ENCODE results near the gene PAFAH1B1.
"Not testable (repeated sequence)": the region's sequence is repeated elsewhere in the genome, so short reads cannot be mapped to it uniquely, and the experiment has no call there.

Gene PAFAH1B1

DNA sequence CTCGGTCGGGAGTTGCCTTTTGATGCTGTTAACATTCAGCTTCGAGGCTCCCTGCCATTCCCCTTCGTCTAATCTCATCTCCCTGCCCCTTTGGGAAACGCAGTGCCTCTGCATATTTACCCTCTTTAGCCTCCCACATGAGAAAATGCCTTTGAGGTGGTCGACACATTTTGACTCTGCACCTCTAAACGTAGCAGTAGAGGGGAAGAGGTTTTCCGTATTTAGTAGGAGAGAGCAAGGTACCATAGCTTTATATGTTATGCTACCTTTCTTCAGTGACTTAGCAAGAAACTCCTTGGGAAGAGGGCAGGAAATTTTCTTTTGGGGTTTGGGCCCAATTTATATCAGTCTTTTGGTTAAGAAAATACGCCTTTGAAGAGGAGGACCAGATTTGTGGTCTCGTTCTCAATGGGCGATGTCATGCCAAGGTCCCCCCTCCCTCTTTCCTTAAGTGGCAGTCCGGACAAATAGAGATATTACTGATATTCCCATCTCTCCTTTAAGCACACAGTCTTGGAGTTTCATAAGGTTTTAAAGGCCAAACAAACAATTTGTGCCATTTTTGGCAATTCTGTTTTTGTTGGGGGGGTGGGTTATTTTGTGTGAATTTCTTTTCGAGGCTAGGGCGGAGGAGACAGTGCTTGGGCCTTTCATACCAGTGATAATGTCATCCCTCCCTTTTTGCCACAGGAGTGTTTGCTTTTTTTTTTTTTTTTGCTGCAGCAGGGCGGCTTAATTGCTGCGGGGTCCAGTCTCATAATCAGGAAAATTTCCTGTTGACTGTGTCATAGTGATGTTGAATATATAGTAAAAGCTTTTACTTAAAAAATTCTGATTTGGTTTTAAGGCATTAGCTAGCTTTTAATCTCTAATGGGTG lies 1.5 kb downstream of the PAFAH1B1 start:
- DNase-seq = no peak

DNA sequence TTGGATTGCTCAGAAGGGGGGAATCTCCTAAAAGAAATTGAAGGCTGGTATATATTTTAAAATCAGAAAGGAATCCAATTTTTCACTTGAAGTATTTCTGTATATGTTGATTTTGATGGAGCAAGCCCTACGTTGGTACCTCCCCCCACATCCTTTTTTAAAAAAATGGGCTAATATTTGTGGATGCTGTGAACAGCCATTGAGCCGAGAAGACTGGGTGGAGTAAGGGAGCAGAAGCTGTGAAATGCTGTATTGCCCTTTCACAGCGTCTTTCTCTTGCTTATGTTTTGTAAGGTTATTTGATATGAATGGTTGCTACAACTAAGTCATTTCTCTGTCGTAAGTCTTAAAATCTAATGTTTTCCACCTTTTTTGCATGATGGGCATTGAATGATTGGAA lies 2.3 kb downstream of the PAFAH1B1 start:
- no peak for DNase-seq

DNA sequence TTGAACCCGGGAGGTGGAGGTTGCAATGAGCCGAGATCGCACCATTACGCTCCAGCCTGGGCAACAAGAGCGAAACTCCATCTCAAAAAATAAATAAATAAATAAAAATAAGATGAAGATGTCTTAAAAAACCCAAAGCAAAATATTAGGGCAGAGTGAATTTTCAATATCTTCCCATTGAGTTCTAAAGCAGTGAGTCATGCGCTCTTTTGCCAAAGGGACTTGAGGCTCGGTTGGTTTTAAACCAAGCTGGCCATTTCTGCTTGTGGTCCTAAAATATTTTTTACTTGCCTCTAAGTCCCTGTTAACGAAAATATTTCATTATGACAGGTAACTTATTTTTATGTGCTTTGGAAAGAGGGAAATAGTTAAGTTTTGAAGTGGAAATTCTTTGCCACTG lies 4.7 kb downstream of the PAFAH1B1 start:
- peak in 1 of 2 experiments; percentile 19 for DNase-seq

DNA sequence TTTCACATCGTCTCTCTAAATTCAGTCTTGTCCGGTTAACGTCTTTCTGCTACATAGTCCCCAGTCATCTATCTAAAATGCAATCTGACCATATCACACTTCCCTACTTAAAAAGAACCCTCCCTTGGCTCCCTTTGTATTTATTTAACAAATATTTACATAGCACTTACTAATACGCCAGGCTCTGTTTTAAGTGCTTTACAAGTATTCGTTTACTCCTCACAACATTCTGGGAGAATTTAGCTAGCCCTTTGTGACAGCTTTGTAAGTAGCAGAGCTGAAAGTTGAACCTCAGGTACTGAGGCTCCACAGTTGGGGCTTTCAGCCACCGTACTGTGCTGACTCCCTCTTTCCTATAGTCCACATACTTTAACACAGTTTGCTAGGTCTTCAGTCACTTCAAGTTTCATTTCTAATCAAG lies 9.2 kb downstream of the PAFAH1B1 start:
- no peak for DNase-seq

DNA sequence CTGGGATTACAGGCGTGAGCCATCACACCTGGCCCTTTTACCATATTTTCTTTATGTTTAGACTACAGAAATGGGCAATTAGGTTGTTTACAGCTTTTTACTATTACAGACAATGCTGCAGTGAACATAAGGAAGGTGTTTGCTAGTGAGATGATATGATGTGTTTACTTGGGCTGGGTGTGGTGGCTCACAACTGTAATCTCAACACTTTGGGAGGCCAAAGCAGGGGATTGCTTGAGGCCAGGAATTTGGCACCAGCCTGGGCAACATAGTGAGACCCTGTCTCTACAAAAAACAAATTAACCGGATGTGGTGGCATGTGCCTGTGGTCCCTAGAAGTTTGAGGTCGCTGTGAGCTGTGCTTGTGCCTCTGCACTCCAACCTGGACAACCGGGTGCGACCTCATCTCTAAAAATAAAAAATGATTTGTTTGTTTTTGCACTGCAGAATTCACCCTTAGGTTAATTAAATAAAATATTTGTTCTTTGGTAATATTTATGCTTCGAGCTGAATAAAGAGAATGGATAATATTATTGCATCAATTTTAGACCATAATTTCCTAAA lies 15.0 kb downstream of the PAFAH1B1 start:
- no peak for DNase-seq

DNA sequence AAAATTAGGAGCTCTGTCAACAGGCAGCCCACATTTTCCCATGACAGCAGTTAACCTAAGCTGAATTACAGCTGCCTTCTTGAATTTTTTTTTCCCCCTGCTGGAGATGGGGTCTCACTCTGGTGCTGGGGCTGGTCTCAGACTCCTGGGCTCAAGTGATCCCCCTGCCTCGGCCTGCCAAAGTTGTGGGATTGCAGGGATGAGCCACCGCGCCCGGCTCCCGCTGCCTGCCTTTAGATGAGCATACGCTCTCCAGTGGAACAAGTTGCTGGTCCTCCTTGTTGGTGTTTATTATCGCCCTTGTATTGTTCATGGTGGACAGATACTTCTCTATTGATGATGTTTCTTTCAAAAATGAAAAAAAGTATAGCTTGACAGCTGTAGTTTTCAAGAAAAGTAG lies 15.6 kb downstream of the PAFAH1B1 start:
- DNase-seq = no peak

DNA sequence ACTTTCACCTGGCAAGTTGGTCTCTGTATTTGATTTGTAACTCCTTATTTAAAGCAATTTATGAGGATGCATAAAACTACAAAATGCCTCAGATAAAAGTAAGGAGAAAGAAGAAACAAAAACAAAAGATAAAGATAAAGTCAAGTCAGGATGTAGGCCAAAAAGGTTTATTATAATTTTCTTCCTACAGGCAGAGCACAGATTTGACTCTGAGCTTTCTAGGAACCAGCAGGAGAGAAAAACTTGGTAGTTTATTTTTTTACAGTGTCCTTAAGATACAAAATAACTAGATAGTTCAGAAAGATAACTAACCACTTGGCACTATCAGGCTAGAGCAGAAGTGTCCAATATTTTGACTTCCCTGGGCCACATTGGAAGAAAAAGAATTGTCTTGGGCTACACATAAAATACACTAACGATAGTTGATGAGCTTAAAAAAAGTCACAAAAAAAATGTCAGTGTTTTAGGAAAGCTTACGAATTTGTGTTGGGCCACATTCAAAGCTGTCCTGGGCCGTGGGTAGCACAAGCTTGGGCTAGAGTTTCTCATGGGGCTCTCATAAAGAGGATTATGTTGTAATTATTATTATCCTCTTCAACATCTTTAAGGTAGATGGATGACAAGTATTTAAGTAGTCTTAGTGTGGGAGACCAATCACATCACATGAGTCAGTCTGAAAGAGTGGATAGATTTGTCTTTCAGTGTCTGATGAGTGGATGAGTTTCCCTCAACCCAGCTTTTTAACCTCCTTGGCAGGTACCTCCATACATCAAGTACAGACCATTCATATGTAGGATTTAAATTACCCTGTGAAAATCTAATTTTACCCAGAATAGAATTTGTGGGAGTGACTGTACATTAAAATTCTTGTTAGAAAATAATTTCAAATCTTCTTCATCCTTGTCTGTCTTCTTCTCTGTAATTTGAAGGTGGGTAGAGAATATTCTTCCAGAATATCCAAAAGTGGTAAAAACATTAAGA lies 17.0 kb downstream of the PAFAH1B1 start:
- DNase-seq = no peak

DNA sequence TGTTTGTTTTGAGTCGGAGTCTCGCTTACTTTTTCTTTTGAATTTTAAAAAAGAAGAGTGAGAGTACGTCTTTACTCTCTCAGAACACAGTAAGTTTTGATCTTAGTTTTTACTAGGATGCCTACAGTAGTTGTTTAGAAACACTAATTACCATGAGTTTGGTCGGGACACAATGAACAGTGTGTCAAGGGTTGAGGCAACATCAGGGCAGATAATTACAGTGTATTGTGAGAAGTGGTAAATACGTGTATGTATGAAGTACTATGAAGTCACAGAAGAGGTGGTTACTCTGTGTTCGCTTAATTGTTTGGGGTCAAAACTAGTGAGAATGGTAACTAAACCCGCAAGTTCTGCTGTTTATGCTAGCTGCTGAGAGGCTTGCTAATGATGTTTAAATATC lies 18.2 kb downstream of the PAFAH1B1 start:
- DNase-seq = no peak

DNA sequence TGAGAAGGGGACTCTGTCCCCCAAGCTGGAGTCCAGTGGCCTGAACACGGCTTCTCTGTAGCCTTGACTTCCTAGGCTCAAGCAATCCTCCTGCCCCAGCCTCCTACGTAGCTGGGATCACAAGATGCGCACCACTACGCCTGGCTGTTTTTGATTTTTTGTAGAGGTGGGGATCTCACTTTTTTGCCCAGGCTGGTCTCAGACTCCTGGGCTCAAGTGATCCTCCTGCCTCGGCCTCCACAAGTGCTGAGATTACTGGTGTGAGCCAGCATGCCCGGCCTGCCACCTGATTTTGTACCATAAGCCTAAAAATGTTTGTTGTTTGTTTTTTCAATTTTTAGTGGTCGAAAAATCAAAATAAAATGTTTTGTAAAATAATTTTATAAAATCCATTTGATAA lies 19.2 kb downstream of the PAFAH1B1 start:
- no peak for DNase-seq

DNA sequence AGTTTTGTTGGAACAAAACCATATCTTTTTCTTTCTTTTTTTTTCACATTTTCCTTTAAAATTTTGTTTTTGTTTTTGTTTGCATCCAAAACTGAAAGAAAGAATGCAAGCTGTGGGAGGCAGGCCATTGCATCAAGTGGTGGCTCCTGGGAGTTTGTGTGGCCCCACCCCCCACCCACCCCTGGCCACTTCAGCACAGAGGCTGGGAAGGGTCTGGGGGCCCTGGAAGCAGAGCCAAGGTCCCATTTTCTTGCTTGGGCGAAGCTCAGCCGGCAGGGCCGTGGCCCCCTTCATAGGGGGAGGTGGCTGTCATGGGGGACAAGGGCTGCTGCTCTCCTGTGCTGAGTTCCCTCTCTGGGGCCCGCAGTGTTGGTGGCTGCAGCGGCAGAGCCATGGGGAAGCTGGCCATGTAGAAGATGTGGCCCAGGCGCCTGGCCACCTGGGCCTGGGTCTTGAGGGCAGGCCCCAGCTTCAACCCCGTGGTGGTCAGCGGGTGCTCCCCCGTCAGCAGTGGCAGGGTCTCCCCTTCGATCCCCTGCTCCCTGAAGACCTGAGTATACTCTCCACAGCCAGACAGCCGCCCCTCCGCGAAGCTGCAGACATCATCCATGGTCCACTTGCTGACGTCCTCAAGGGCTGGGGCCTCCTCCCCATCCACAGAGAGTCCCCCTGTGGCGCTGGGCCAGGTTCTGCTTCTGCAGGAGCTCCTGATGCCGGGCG lies 19.8 kb downstream of the PAFAH1B1 start:
- DNase-seq = no peak

DNA sequence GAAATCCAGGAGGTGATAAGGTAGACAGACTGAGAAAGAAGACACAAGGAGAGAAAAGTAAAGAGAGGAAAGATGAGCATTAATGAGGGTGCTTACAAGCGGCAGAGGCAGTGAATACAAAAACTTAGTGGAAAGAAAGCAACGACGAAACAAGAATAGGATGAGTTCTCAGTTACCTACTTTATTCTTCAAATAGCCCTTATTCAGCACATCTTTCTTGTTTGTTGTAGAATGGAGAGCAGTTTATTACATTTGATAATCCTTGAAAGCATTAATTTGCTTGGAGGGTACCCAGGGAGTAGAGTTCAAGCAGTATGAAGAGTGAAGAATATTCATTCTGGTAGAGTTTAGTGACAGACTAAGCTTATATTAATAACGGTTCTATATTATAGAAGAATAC lies 22.4 kb downstream of the PAFAH1B1 start:
- no peak for DNase-seq

DNA sequence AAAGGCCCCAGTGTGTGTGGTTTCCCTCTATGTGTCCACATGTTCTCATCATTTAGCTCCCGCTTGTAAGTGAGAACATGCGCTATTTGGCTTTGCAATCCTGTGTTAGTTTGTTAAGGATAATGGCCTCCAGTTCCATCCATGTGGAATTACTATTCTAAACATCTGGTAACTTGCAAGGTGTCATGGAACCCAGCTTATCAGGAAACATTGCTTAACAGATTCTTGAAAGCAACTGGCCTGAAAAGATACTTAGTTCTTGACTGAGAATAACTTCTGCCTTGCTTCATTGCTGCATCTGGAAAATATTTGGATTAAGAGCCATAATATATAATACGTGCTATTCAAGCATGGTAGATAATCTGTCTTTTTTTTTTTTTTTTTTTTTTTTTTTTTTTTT lies 27.8 kb downstream of the PAFAH1B1 start:
- no peak for DNase-seq

DNA sequence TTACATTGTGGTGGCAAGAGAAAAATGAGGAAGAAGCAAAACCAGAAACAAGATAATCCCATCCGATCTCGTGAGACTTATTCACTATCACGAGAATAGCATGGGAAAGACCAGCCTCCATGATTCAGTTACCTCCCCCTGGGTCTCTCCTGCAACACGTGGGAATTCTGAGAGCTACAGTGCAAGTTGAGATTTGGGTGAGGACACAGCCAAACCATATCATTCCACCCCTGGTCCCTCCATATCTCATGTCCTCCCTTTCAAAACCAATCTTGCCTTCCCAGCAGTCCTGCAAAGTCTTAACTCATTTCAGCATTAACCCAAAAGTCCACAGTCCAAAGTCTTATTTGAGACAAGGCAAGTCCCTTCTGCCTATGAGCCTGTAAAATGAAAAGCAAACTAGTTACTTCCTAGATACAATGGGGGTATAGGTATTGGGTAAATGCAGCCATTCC lies 28.5 kb downstream of the PAFAH1B1 start:
- not testable (repeated sequence) for DNase-seq

DNA sequence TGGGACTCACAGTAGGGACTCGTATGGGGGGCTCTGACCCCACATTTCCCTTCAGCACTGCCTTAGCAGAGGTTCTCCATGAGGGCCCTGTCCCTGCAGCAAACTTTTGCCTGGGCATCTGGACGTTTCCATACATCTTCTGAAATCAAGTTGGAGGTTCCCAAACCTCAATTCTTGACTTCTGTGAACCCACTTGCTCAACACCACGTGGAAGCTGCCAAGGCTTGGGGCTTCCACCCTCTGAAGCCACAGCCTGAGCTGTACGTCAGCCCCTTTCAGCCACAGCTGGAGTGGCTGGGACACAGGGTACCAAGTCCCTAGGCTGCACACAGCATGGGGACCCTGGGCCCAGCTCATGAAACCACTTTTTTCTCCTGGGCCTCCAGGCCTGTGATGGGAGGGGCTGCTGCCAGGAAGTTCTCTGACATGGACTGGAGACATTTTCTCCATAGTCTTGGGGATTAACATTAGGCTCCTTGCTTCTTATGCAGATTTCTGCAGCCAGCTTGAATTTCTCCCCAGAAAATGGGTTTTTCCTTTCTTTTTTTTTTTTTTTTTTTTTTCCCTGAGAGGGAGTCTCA lies 29.4 kb downstream of the PAFAH1B1 start:
- not testable (repeated sequence) for DNase-seq

DNA sequence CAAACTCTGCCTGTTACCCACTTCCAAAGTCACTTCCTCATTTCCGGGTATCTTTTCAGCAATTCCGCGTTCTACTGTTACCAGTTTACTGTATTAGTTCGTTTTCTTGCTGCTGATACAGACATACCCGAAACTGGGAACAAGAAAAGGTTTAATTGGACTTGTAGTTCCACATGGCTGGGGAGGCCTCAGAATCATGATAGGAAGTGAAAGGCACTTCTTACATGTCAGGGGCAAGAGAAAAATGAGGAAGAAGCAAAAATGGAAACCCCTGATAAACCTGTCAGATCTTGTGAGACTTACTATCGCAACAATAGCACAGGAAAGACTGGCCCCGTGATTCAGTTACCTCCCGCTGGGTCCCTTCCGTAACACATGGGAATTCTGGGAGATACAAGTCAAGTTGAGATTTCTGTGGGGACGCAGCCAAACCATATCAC lies 30.9 kb downstream of the PAFAH1B1 start:
- no peak for DNase-seq

DNA sequence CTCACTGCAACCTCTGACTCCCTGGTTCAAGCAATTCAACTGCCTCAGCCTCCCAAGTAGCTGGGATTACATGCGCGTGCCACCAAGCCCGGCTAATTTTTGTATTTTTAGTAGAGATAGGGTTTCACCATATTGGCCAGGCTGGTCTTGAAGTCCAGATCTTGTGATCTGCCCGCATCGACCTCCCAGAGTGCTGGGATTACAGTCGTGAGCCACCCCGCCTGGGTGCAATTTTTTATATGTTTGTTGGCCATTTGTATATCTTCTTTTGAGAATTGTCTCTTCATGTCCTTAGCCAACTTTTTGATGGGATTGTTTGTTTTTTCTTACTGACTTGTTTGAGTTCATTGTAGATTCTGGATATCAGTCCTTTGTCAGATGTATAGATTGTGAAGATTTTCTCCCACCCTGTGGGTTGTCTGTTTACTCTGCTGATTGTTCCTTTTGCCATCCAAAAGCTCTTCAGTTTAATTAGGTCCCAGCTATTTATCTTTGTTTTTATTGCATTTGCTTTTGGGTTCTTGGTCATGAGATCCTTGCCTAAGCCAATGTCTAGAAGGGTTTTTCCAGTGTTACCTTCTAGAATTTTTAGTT lies 33.3 kb downstream of the PAFAH1B1 start:
- DNase-seq = not testable (repeated sequence)

DNA sequence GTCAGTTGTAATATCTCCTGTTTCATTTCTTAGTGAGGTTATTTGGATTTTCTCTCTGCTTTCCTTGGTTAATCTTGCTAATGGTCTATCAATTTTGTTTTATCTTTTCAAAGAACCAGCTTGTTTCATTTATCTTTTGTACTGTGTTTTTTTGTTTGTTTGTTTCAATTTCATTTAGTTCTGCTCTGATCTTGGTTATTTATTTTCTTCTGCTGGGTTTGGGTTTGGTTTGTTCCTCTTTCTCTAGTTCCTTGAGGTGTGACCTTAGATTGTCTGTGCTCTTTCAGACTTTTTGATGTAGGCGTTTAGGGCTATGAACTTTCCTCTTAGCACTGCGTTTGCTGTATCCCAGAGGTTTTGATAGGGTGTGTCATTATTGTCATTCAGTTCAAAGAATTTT lies 35.5 kb downstream of the PAFAH1B1 start:
- not testable (repeated sequence) for DNase-seq

DNA sequence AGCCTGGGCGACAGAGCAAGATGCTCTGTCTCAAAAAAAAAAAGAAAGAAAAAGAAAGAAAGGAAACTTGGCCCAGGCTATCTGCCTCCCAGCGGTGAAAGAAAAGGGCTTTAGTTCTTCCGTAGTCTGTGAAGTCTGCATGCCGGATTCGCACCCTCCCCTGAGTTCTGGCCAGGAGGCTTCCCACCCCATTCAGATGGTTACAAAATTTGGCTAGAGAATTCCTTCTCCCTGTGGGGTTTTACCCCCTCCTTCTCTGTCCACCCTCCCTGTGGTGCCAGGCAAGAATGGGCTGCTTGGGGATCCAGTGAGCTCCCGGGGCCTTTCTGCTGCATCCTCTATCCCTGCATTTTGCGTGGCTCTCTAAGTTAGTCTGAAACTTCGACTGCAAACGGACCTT lies 37.8 kb downstream of the PAFAH1B1 start:
- DNase-seq = no peak

DNA sequence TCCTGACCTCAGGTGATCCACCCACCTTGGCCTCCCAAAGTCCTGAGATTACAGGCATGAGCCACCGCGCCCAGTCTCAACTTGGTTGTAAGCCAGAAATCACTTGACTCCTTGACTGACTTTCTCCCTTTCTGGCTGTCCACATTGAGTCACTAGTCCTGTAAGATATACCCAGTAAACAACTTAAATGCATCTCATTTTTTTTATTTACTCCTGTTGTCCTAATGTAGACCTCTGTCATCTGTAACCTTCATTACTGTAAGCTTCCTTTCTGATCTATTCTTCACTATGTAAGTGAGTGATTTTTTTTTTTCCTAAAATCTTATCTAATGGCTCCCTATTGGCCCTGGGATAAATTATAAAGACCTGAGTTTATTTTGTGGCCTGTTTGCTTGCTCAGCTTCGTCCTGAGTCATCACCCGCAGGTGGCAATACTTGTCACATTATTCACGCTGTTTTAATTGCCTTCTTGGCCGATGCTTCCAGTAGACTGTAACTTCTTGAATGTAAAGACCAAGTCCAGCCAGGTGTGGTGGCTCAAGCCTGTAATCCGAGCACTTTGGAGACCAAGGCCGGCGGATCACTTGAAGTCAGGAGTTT lies 41.0 kb downstream of the PAFAH1B1 start:
- peak; percentile 71 to 97 for DNase-seq

DNA sequence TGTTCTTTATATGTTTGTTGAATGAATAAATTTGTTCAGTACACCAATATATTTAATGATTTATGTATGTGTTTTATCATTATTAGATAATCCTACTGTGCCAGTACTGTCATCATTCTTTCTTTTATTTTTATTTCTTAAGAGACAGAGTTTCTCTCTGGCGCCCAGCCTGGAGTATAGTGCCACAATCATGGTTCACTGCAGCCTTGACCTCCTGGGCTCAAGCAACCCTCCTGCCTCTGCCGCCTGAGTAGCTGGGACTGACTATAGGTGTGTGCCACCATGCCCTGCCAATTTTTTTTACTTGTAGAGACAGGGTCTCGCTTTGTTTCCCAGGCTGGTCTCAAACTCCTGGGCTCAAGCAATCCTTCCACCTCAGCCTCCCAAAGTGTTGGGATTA lies 41.8 kb downstream of the PAFAH1B1 start:
- DNase-seq = no peak

DNA sequence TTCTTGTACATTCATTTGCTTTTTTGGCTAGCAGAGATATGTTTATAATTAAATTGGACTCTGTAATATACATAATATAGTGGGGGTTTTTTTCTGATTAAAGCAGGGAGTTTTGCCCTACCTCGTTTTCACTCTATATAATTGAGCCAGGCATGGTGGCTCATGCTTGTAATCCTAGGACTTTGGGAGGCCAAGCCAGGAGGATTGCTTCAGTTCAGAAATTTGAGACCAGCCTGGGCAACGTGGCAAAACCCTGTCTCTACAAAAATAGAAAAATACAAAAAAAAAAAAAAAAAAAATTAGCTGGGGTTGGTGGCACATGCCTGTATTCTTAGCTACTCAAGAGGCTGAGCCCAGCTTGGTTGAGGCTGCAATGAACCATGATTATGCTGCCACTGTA lies 42.2 kb downstream of the PAFAH1B1 start:
- no peak for DNase-seq

All from SW 1271 (cell line).